ENCODE measurements around the gene ADAMTSL3.

The ADAMTSL3 gene

GRCh38 chr15:83983634-83984458, 329.9 kb downstream of the ADAMTSL3 start:
- DNase-seq, result no peak

GRCh38 chr15:83984601-83985000, 330.7 kb downstream of the ADAMTSL3 start:
- no peak for DNase-seq

- DNase-seq, result peak in 3 of 14 donors; percentile 5 to 51 (median 30)
Measured at GRCh38 chr15:83991163-83991562, 337.2 kb downstream of the ADAMTSL3 start.

GRCh38 chr15:83992324-83993031, 338.6 kb downstream of the ADAMTSL3 start:
- DNase-seq, result no peak

DNA sequence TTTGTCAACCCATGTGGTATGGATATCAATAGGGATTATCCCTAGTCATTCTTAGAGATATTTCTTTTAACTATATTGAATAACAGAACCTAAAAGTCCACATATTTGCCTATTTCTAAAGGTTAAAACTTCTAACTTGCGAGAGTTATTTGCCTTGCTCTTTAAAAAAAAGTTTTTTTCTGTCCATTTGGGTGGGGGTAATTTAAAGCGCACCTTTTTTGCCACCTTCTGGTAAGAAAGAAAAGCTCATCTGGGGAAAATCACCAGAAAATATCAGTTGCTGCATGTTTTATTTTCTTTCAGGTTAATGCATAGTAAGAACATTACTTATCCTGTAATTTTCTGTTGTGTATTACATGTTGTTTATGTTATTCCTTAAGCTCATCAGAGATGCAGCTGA, 339.7 kb downstream of the ADAMTSL3 start:
- DNase-seq, result no peak

DNA sequence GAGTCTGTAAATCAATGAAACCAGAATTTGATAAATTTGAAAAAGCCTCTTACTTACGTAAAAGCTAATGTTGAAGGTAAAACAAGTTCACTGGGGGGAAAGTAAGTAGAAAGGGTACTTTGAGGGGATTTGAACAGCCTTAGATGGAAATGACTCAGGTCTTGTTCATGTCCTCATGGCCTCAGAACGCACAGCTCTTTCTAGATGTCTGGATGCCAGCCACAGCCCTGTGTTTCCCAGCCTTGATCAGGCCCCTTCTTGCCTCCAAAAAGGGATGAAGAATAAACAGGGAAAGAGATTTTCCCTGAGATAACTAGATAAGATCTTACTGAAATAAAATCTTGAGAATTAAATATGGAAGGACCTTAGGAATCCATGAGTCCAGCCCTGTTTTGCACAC, 344.6 kb downstream of the ADAMTSL3 start:
- DNase-seq, result no peak

DNA sequence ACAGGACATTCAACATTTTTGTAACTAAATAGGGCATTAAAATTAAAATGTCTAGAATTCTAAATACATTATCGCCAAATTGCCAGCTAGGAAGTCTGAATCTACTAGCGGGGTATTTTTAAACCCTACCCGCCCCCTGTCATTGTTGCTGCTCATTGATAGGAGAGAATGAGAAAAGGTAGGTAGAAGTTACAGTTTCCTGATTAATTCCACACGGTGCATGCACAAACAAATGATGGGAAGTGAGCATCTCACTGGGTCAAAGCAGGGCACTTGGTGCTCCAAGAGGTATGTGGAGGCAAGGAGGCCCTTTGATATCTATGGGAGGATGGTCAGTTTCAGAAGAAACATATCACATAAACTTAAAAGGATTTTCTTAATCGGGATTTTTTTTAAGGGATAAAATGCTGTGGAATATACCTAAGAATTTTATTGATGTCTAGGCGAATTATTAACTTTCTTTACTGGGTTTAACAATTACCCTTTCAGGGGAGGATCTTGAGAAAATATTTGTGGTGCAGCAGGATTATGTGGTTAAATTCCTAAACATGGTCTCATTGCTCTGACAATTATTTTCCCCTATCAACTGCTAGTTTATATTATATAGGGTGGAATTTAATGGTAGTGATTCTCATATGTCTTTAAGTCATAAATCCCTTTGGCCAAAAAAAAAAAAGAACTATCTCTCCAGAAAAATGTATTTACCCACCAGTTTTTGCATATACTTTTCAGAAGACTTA, 345.6 kb downstream of the ADAMTSL3 start:
- no peak for DNase-seq

DNA sequence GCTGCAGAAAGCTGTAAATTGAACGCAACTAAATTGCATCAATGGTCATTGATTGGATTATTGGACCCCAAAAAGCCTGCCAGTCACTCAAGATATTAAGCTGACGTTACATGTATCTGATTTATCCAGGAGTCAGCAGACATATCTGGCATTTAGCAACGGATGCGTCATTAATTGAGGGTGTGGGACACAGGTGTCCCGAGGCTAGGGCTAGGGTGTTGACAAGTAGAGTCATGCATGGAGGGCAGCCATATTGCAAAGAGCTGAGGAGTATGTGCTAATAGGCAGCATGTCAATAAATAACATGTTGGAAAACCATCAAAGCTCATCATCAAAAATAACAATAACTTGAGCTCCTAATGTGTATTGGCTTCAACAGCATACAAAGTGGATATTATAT, 347.1 kb downstream of the ADAMTSL3 start:
- no peak for DNase-seq

DNA sequence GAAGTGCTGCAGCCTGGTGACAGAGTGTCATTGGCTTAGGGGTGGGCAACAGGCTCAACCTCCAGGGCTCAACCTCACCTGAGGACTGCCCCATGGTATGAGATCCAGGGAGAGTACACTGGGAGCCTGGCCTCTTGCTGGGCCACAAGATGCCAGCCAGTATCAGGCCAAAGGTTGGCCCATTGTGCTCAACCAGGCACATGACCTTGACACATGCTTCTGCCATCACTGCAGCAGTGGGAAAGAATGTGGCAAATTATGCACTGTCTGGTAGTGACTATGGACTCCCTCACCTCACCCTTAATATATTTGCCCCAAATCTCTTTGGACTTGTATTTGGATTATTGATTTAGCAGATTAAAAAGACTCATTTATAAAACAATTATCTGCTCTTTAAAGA, 347.7 kb downstream of the ADAMTSL3 start:
- DNase-seq, result no peak

GRCh38 chr15:84003791-84004503, 350.0 kb downstream of the ADAMTSL3 start:
- no peak for DNase-seq

DNA sequence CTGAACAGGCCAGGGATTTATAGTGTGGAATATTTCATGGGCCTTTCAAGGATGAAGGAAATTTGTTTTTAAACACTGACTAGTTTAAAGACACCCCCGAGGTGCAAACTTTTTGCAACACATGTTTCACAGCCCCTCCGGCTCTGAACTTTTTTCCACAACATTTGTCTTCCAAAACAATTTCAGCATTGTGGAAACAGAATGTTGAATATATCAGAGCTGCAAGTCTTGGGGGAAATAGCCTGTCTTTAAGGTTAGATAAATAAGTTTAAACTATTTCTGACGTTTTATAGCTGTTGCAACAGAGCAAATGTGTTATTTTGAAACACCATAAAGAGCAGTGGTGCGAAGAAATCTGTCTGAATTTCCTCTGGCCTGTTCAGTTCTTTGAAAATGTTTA, 352.5 kb downstream of the ADAMTSL3 start:
- DNase-seq, result no peak

DNA sequence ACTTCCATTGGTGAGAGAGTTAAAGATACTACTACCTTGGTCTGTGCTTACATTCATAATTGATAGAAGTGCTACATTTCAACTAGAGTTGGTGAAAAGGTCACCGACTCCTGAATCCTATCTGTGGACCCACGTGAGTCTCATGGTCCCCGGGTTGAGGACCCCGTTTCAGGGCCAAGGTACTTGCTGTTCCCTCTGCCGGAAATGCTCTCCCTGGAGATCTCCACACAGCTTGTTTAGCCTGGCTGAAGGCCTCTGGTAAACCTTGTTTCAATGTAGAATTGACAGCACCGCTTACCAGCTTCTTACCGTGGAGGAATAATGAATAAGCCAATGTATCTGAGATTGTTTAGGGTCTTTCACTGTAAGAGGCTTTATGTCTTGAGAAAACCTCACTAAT, 355.7 kb downstream of the ADAMTSL3 start:
- no peak for DNase-seq

DNA sequence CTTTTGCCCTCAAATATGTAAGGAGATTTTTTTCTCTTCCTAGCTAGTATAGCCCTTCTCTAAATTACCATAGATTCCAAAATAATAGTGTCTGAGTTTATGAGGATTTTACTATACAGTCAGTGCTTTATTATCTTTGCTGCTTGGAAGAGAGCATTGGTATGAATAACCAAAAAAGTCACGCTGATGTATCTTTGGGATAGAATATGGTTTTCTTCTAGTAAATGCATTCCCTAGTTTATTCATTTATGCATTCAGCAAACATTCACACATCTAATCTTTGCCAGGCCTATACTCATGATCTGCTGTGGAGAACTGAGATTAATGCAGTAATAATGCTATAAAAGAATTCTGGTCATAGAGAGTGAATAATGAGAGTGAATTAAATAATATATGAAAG, 356.3 kb downstream of the ADAMTSL3 start:
- no peak for DNase-seq

GRCh38 chr15:84016371-84016770, 362.4 kb downstream of the ADAMTSL3 start:
- DNase-seq, result no peak

DNA sequence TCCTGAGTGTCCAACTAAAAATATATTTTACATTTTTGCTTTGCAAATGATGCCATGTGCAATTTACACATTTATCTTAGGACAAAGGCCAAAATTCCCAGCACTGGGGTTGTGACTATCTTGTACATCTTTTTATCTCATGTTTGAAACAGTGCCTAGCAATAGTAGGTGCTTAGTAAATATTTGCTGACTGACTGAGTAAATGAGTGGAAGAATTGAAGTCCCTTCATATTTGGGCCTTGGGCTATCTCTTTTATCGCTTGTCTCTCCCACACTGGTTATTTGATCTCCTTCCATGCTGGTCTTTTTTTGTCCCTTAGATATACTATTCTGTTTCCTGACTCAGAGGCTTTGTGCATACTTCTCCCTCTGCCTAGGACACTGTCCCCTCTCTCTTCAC, 368.6 kb downstream of the ADAMTSL3 start:
- DNase-seq, result no peak

DNA sequence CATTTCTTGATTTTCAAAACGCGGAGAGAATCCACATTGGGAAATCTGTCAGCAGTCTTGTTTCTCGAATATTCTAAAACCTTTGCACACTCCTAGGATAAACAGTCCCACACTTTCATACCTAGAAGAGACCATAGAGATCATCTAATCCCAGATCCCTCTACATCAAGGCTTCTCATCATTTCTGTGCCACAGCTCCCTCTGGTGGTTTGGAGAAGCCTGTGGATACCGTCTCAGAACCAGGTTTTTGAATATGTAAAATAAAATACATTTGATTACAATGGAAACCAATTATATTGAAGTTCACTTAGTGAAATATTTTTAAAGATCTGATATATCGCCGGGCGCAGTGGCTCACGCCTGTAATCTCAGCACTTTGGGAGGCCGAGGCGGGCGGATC, 369.7 kb downstream of the ADAMTSL3 start:
- no peak for DNase-seq

DNA sequence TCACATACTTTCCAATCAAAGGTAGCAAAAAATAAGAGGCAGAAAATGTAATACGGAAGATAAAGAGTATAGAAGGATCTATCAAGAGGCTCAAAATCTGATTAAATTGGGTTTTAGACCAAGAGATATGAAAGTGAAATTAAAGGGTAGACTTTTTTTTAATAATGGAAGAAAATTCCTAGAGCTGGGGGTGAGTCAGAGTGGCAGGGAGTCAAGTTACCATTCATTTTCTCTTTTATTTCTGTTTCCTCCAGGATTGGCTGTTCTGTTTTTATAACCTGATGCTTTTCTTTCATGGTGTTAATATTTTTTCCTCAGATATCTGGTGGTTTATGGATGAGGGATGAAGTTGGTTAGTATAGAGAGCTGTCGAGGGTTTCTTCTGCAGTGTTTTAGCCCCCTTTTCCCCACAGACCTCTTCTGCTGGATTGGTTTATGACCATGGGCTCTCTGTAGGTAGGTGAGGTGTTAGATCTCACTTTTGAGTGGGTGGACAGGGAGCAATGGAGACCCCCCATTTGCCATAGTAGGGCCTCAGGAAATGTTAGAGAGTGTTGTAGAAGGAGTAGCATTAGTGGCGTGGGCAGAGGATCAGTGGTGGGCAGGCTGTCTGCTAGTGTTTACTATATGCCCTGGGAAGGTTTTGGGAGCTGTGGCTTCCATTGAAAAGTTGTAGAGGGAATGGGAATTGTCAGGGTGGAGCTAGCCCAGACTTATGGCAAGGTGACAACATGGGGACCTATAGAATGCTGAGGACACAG, 380.1 kb downstream of the ADAMTSL3 start:
- no peak for DNase-seq

DNA sequence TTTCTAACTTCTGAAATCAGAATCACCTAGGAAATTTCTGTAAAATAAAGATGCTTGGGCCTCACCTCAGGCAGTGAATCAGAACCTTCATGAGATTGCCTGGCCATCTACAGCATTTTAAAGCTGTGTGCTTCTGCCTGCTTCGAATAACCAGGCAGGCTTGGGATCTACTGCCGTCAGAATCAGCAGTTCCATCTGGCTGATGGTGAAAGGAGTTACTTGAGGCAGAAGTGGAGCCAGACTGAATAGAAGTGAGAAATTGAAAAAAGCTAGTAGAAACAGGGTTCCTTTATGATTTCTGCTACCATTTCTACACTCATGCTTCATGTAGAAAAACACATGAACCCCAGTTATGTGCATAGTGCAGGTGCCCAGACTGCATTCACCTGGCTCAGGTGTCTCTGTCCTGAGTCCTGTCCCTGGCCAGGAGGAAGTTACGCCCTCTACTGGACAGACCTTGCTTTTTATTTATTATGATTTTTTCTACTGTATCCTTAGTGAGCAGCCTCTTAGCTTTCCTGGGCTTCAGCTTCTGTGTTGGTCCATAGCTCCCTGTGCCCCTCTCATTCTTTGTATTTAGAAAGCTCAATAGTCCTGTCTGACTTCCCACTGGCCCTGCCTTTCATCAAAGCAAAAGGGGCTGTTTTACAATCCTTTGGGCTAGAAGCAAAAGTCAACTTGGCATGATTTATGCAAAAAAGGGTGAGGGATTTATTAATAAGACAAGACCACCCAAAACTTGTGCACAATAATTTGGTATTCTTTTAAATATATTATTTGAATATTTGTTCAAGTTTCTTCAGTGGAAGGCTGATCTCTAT, 380.9 kb downstream of the ADAMTSL3 start:
- no peak for DNase-seq

- no peak for DNase-seq
Measured at GRCh38 chr15:84035399-84035766, 381.5 kb downstream of the ADAMTSL3 start.

GRCh38 chr15:84037301-84037700, 383.4 kb downstream of the ADAMTSL3 start:
- no peak for DNase-seq
